NCI-H1694 (cell line): ENCODE data around the gene RAPH1.

Experiments used
- DNase-seq: peaks from one replicate; lab custom pipeline; 2025; lab: John Stamatoyannopoulos, UW

The RAPH1 gene

GRCh38 chr2:203535078-203535783 is at the start of gene RAPH1:
Gene RAPH1 (minus strand): TSS chr2:203535301. CDS start chr2:203495353, 39,948 bp downstream.
- peak; percentile 67 for DNase-seq

GRCh38 chr2:203584784-203585183 is 49.7 kb upstream of the RAPH1 start:
- no peak for DNase-seq

GRCh38 chr2:203583701-203584100 is 48.6 kb upstream of the RAPH1 start:
- DNase-seq, result no peak

- DNase-seq, result no peak
These were observed 48.1 kb upstream of the RAPH1 start for GRCh38 chr2:203583084-203583695.

GRCh38 chr2:203582468-203582867 is 47.4 kb upstream of the RAPH1 start:
- no peak for DNase-seq

GRCh38 chr2:203580844-203581243 is 45.7 kb upstream of the RAPH1 start:
- DNase-seq, result no peak

- DNase-seq, result no peak
These were observed 44.6 kb upstream of the RAPH1 start for GRCh38 chr2:203579730-203580129.

GRCh38 chr2:203578759-203579643 is 43.9 kb upstream of the RAPH1 start:
- no peak for DNase-seq

GRCh38 chr2:203574824-203575223 is 39.7 kb upstream of the RAPH1 start:
- no peak for DNase-seq

GRCh38 chr2:203572316-203572715 is 37.2 kb upstream of the RAPH1 start:
- no peak for DNase-seq

GRCh38 chr2:203569677-203570316 is 34.7 kb upstream of the RAPH1 start:
- no peak for DNase-seq

GRCh38 chr2:203567691-203568090 is 32.6 kb upstream of the RAPH1 start:
- DNase-seq, result no peak

GRCh38 chr2:203566161-203566560 is 31.1 kb upstream of the RAPH1 start:
- no peak for DNase-seq

- no peak for DNase-seq
These were observed 30.0 kb upstream of the RAPH1 start for GRCh38 chr2:203565076-203565475.

GRCh38 chr2:203562268-203562667 is 27.2 kb upstream of the RAPH1 start:
- no peak for DNase-seq

- no peak for DNase-seq
These were observed 24.5 kb upstream of the RAPH1 start for GRCh38 chr2:203559641-203560040.

- DNase-seq, result no peak
These were observed 18.7 kb upstream of the RAPH1 start for GRCh38 chr2:203553784-203554183.

- DNase-seq, result no peak
These were observed 16.7 kb upstream of the RAPH1 start for GRCh38 chr2:203551778-203552177.

GRCh38 chr2:203550266-203550665 is 15.2 kb upstream of the RAPH1 start:
- no peak for DNase-seq

- no peak for DNase-seq
These were observed 14.3 kb upstream of the RAPH1 start for GRCh38 chr2:203549406-203549805.

GRCh38 chr2:203548887-203549286 is 13.8 kb upstream of the RAPH1 start:
- no peak for DNase-seq

- DNase-seq, result no peak
These were observed 12.3 kb upstream of the RAPH1 start for GRCh38 chr2:203547356-203547755.
